Measurements from ENCODE around the gene EXOC5.

The EXOC5 gene

GRCh38 chr14:57153286-57153685, 115.4 kb downstream of the EXOC5 start:
- DNase-seq = no peak

Measured in stimulated activated CD8-positive, alpha-beta memory T cell treated with anti-CD3 and anti-CD28 coated beads, Interleukin-4, amount 100 ng/mL, for 48 hours (primary cell).